GM21367 (cell line): ENCODE data around the gene SLC25A30.

ENCODE experiments used
- ATAC-seq: cut with Tn5 transposase; IDR thresholded peaks from one replicate; pipeline ENCODE4 v1.9.1; 2021; ENCODE audit not compliant: unreplicated experiment

SLC25A30 gene

DNA sequence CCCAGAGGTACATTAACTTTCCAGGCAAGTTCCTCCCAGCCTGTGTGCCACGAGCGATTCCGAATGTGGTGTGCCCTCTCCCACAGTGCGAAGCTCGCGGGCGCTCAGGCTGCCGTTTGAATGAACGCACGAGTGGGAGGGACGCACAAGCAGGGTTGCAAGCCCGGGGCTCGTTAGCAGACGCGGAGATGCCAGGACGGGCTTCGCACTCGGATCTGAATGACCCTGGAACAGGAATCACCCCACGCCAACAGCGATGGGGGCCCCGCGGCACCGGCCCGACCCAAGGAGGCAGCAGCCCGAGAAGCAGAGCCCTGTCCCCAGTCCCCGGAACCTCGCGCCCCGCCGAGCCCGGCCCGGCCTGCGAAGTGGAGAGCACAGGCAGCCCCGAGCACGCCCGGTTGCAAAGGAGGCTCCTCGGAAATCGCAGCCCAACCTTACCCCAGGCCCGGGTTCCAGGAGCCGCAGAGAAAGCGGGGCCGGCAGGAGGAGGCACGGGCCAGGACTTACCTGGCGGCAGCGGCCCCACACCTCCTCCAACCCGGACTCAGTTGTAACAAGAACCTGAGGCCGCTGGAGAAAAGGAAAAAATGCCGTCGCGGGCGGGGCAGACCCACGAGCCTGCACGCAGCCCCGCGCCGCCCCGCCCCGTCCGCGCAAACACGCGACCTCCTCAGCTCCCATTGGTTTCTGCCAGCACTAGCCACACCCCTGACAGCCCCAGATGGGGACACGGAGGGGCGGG is at the start of gene SLC25A30:
Gene SLC25A30, minus strand, starts transcription at position 584 of the 745 bp plus-strand sequence. CDS start 6,948 bp downstream, outside the sequence.
- peak; percentile 83 for ATAC-seq

DNA sequence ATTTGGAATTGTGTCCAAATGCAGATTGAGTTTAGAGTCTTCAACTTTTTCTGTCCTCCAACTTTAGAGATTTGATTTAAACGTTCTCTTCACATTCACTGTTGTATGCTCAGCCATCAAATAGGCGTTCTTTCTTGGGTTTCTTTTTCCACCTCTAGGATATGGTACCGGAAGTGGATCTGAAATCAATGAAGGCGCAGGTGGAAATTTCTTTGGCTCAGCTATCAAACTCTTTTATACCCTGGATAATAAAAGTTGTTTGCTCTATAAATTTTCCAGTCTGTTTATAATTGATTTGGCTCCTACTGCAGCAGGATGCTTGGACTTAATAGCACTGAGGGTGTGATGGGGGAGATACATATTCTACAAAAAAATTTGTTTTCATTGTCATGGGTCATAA is 48.2 kb upstream of the SLC25A30 start:
- ATAC-seq, result no peak

DNA sequence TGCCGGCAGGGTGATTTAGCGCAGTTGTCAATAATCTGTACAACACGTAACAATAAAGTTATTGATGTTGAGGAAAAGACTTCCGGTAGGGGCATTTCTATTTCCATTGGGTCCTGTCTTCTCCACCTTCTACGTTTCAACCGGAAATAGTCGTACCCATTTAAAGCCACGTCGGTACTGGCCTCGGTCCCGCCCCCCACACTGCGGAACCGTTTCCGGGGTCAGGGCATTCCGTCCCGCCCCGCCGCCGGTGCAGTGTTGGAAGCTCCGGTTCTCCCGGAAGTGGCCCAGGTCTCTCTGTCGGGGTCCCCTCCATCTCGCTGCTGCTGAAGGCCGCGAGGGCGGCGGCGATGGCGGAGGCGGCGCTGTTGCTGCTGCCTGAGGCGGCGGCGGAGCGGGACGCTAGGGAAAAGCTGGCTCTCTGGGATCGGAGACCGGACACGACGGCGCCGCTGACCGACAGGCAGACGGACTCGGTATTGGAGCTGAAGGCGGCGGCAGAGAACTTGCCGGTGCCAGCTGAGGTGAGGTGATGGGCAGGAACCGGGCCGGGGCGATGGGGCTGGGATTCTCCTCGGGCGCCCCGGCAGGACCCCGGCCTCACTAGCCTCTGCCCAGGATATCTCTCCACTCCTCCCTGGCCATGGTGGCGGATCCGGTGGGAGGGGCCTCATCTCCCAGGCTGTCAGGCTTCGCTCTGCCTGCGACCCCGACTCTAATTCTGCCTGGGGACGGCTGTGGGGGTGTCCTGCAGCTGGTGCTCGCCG is 46.7 kb upstream of the SLC25A30 start, which contains the start of gene COG3:
Gene COG3, plus strand, starts transcription at position 253 of the 767 bp plus-strand sequence. Its CDS starts 98 bp downstream, at position 351.
- peak; percentile 90 for ATAC-seq

- ATAC-seq, result no peak
Measured at GRCh38 chr13:45464141-45464686, 46.0 kb upstream of the SLC25A30 start.

GRCh38 chr13:45456196-45456972 is 38.2 kb upstream of the SLC25A30 start:
- ATAC-seq, result no peak

- no peak for ATAC-seq
Measured at GRCh38 chr13:45454204-45454603, 36.0 kb upstream of the SLC25A30 start.

GRCh38 chr13:45451282-45451681 is 33.1 kb upstream of the SLC25A30 start:
- no peak for ATAC-seq

- ATAC-seq, result no peak
Measured at GRCh38 chr13:45448965-45449559, 30.9 kb upstream of the SLC25A30 start.

- no peak for ATAC-seq
Measured at GRCh38 chr13:45447050-45447661, 29.0 kb upstream of the SLC25A30 start.

- ATAC-seq, result no peak
Measured at GRCh38 chr13:45446181-45446580, 28.0 kb upstream of the SLC25A30 start.

- ATAC-seq, result no peak
Measured at GRCh38 chr13:45445053-45445452, 26.9 kb upstream of the SLC25A30 start.

DNA sequence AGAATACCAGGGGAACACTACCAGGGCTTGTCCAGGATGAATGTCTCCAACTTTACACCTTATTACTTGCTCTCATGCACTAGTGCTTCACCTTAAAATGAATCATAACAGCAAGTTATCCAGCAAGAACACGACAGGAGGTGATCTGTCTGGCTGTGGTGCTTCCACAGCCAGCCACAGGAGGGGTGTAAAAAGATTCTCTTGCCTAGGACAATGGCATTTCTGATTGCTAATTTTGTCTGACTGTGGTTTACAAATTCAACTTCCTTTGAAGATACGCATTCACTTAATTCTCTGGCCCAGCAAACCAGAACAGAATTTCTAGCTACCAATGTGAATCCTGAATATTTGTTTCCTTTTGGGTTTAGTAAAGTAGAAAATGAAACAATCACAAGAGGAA is 23.5 kb upstream of the SLC25A30 start:
- peak; percentile 52 for ATAC-seq

GRCh38 chr13:45439781-45440462 is 21.7 kb upstream of the SLC25A30 start:
- ATAC-seq, result no peak

DNA sequence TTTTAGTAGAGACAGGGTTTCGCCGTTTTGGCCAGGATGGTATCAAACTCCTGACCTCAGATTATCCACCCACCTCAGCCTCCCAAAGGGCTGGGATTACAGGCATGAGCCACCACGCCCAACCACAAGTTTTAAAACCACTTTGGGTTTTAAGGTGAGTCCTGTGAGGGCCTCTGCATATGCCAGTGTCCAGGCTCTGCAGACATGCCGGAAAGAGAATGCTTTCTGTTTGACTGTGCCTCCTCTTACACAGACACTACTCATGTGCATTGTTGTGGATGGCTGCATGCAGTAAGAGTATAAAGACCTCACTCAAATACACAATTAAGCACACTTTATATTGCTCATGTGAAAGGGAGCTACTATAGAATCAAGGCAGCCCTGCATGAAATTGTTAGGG is 20.8 kb upstream of the SLC25A30 start:
- no peak for ATAC-seq

GRCh38 chr13:45437947-45438346 is 19.8 kb upstream of the SLC25A30 start:
- ATAC-seq, result no peak

GRCh38 chr13:45436953-45437352 is 18.8 kb upstream of the SLC25A30 start:
- ATAC-seq, result no peak

- no peak for ATAC-seq
Measured at GRCh38 chr13:45436332-45436731, 18.2 kb upstream of the SLC25A30 start.

- no peak for ATAC-seq
Measured at GRCh38 chr13:45434556-45435371, 16.6 kb upstream of the SLC25A30 start.

GRCh38 chr13:45433381-45433790 is 15.2 kb upstream of the SLC25A30 start:
- ATAC-seq, result no peak
